SK-N-MC (cell line): Measurements from ENCODE around the gene PACRGL.

Experiments
- EZH2 ChIP-seq: fragments of 200-600 bp; sonication (generic); IDR thresholded peaks from one replicate; pipeline ENCODE4 v1.6.1; 2017; ENCODE audit warnings: antibody characterized with exemption
- FOXP2 ChIP-seq: optimal IDR thresholded peaks from 2 replicates; pipeline ENCODE3; 2011; ENCODE audit warnings: mild to moderate bottlenecking, moderate library complexity; ENCODE audit not compliant: insufficient read depth; ENCODE audit errors: extremely low read length, control extremely low read depth
- POLR2AphosphoS5 ChIP-seq: IDR thresholded peaks from 2 replicates; pipeline ENCODE4 v1.6.1; 2012; ENCODE audit warnings: mild to moderate bottlenecking, low read depth, low read length, borderline replicate concordance

DNA sequence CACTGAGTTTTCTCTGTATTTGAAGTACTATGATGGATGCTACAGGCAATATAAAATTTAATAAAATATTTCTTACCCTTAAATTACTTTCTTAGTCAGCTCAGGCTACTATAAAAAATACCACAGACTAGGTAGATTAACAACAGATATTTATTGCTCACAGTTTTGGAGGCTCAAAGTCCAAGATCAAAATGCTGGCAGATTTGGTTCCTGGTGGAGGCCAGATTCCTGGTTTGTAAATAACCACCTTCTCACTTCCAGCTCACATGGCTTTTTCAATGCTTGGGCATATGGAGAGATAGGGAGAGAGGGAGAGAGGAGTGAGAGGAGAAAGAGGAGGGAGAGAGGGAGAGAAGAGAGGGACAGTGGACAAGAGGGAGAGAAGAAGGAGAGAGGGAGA, 24.5 kb upstream of the PACRGL start:
- no peak for TF ChIP-seq EZH2
- no peak for TF ChIP-seq POLR2AphosphoS5
- TF ChIP-seq FOXP2, result no peak
